Activated T-cell treated with anti-CD3 and anti-CD28 coated beads for 4 hours (primary cell): ENCODE data around the gene RBM15B.
"Not testable (repeated sequence)": the region's sequence is repeated elsewhere in the genome, so short reads cannot be mapped to it uniquely, and the experiment has no call there.

ENCODE experiments used
- DNase-seq: peaks from one replicate; pipeline ENCODE4 v3.0.0-alpha.2; 2020

Gene RBM15B

DNA sequence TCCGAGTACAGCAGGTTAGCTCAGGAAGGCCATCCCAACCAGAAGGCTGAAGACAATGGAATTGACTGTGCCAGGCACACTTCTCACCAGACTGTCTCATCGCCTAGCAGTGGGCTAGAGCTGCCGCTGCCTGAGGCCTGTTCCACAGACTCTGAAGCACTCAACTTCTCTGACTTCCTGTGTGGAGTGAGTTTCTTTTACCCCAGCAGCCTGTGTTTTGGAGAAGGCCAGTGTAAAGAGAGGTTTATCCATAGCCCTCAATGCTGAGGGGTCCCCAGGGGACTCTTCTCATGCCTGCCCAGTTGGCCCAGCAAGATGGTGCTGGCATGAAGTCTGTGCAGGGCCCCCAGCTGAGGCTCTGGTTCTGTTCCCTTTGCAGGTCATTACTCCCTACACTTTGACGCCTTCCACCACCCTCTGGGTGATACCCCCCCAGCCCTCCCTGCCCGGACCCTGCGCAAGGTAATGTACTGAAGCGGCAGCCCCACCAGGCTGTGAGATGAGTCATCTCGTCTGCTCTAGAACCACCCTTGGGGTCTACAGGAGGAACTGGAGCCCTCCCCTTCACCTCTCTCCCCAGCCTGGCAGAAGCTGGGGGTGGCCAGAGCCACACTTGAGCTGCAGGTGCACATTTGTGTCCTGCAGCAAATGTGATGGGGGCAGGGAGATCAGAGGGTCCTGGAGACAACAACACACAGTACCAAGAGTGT lies 11.2 kb upstream of the RBM15B start:
- no peak for DNase-seq

DNA sequence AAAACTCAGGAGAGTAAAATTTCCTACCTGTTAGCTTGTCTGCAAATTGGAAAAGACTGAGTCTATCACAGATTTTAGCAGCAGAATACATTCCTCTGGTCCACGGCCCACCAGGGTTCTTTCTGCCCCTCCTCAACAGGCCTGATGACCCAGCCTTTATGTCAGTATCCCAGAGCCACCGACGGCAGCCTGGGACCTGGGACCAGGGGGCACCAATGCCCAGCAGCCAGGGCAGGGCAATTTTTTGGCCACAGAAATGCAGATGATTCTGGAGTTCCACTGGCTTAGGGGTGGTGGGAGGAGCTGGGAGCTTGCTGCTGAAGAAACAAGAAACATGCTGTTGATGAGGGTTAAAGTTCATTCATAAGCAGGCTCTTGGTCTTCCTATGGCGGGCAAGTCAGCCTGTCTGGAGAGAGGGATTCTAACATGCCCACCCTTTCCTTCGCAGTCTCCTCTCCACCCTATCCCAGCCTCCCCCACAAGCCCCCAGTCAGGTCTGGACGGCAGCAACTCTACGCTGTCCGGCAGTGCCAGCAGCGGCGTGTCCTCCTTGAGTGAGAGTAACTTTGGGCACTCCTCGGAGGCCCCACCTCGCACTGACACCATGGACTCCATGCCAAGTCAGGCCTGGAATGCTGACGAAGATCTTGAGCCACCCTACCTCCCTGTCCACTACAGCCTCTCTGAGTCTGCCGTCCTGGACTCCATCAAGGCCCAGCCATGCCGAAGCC lies 10.3 kb upstream of the RBM15B start:
- no peak for DNase-seq

DNA sequence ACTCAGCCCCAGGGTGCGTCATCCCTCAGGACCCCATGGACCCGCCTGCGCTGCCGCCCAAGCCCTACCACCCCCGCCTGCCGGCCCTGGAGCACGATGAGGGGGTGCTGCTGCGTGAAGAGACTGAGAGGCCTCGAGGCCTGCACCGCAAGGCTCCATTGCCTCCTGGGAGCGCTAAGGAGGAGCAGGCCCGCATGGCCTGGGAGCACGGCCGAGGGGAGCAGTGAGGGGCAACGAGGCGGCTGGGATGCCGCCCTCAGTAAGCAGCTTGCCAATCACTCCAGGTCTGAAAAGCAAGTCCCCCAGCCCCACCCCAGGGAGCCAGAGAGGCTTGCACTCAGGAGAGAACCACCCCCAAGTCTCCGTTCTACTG lies 9.8 kb upstream of the RBM15B start:
- DNase-seq: no peak

DNA sequence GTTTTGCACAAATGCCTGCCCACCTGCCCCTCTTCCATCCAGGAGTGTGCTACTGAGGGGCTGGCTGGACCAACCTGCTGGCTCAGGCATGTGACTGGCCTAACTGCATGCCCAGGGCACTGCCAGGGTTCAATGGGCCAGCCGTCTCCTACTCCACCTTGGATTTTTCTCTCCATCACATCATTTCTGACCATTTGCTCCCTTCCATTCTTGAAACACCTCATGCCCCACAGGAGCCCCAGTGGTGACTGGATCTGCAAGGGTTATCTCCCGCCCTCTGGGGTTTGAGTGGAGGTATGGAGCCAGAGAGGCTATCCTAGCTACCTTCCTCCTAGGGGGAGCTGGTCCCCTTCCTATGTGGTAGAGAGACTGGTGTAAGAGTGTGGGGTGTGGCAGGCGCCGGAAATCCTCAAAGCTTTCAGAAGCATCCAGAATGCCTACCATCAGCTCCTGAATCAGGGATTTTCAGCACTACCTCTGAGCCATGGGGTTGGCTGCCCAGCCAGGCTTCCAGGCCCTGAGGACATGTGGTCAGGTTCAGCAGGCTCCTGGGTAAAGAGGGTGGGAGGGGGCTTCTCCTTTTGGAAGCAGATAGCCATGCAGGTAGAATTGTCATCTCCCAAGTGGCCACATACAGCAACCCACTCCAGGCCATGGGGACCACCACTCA lies 8.9 kb upstream of the RBM15B start:
- DNase-seq: no peak

DNA sequence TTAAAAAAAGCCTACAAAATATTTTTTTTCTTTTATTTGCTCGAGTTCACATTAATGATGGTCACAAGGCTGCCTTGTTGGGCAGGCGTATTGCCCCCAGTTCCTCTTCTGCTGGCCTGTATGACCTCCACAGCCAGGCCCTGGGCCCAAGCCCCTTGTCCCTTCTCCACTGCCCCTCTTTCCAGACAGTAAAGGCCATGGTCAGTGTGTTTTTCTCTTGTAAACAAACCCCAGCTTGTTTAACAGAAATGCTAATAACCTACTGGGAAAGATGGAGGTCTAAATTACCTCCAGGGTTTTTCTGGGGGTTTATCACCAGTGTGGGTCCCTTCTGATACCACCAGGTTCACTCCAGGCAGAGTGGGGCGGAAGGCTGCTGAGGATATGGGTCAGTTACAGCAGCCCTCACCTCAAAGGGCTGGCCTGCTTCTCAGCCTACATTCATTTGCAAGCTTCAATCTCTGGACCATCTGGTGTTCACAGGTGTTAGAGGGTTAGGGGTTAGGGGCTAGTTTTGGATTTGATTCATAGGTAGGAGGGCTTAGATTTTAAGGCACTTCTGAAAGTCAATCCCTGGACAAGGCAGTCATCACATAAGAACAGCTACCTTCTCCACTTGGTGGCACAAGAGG lies 8.0 kb upstream of the RBM15B start:
- DNase-seq: no peak

DNA sequence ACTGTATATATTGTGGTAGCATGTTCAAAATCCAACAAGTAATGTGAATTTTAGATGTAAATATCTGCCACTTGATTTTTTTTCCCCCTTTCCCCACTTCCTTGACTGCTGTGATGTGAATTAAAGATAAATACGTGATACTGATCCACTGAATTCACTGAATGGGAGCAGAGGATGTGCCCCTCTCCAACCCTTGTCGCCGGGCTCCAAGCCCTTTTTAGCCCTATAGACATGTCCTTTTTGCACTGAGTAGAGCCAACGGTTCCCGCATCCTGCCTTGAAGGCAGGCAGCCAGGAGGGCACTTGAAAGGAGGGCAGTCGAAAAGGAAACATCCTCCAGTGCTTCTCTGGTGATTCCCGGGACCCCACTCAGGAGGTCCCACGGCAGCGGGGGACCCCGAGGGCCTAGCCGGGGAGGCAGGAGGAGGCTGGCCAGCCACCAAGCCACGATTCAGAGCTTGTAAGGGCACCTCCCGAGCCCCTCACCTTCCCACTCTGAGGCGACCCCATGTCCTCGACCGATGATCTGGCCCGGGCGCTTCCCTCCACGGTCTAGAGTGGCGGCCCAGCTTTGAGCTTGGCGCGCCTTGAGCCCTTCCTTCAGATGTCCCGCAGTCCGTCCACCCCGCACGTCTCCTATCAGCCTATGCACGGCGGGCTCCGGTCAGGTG lies 6.9 kb upstream of the RBM15B start:
- DNase-seq: no peak

DNA sequence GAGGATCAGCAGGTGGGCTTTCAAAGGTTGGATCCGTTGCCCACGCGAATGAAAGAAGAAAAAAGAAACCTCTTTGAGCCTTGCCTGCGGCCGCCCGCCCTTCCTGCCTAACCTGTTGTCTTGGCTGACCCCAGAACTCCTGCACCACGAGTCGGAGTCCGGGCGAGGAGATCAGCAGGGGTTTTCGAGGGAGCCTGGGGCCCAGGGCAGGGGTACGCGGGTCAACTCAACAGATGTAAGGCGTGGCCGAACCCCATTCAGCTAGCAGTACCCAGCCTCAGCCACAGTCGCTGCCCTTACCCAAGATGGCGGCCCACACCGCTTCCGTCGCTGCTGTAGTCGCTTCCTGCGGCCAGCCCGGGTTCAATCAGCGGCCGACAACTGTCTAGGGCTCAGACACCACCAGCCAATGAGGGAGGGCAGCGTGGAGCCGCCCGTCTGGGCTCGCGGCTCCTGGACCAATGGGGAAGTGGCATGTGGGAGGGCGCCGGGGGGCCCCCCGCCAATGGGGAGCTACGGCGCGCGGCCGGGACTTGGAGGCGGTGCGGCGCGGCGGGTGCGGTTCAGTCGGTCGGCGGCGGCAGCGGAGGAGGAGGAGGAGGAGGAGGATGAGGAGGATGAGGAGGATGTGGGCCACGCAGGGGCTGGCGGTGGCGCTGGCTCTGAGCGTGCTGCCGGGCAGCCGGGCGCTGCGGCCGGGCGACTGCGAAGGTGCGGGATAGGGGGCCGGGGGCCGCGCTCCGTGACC lies 6.2 kb upstream of the RBM15B start, which contains the start of gene MANF:
TSS of gene MANF (plus strand) at position 566 of the 748 bp plus-strand sequence. CDS start at position 618, 52 bp downstream.
- peak; percentile 94 for DNase-seq

DNA sequence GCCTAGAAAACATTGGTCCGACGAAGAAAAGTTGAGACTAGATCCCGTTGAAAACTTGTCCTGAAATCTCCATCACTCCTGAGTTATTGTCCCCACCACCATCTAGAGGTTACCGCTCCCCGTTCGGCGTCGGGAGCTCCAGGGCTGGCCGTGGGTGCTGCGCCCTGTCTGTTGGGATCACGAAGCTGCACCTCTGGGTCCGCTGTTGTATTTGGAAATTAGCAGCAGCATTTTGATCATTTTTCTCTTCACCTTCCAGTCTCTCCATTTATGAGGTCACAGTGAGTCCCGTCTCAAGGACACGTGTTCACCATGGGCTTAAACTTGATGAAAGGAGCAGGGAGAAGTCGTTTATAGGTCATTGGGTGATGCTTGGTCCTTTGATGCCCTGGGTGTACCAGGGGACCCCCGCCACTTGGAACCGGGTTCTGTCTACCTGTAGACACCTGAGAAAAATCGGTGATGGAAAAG lies 5.4 kb upstream of the RBM15B start:
- DNase-seq: no peak

DNA sequence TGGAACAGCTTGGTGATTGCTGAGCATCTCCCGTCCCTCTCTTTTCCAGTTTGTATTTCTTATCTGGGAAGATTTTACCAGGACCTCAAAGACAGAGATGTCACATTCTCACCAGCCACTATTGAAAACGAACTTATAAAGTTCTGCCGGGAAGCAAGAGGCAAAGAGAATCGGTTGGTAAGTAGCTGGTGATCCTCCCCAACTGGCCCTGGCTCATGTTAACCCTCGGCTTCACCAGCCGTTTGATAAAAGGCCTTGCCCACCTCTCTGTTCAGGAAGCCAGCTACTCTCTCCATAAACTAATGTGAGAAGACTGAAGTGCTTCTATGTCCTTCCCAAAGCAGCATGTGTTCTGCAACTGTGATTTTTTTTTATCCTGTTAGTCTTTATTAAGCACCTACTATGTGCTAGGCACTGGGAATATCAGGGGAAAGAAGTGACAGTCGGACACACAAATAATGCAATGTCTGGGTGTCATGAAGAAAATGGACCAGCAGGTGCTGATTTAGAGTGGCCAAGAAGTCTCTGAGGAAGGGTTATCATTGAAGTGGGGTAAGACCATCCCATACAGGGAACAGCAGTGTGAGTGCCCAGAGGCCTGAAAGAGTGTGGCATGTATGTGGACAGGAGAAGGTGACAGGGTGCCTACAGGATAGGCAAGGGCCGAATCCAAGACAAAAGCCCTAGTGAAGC lies 4.8 kb upstream of the RBM15B start:
- DNase-seq: no peak

DNA sequence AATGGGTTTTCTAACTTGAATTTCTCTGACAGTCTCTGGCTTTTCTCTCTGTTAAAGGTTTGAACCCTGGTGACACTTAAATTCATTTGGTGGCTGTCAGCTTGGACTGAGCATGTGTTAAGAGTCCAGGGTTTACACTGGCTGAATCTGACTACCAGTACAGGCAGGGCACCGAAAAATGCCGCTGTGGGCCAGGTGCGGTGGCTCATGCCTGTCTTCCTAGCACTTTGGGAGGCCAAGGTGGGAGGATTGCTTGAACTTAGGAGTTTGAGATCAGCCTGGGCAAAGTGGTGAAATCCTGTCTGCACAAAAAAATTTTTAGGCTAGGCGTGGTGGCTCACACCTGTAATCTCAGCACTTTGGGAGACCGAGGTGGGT lies 4.2 kb upstream of the RBM15B start:
- DNase-seq: no peak

DNA sequence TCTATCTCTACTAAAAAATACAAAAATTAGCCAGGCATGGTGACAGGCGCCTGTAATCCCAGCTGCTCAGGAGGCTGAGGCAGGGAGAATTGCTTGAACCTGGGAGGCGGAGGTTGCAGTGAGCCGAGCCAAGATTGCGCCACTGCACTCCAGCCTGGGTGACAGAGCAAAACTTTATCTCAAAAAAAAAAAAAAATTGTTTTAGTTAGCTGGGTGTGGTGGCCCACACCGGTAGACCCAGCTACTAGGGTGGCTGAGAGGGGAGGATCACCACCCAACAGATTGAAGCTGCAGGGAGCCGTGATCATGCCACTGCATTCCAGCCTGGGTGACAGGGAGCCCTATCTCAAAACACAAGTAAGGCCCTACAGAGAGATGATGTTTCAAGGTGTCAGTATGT lies 3.8 kb upstream of the RBM15B start:
- DNase-seq: not testable (repeated sequence)

DNA sequence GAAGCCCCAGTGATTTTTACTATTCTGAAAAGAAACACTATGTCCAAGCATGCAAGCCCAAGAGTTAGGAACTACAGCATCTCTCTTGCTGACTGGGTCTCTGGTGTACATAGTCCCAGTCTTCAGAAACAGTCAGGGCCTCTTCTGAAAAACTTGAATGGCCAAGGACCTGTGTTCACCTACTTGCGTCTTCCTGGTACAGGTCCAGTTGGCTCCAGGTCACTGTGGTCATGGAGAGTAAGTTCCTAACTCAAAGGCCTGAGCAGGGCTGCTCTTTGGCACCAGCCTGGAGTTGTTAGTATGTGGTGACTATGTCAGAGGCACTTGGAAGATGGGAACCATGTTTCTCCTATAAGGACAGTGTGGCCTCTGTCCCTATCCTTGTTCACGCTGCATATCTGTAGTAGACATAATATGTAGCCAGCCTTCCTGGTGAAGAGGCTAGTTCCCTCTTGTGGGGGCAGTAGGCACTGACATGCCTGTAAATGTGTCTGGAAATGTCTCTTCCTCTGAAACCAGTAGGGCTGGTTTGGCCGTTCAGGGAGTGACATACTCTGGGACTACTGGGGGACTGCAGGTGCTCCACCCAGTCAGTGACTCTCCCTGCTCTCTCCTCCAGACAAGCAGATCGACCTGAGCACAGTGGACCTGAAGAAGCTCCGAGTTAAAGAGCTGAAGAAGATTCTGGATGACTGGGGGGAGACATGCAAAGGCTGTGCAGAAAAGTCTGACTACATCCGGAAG lies 2.6 kb upstream of the RBM15B start:
- DNase-seq: no peak

DNA sequence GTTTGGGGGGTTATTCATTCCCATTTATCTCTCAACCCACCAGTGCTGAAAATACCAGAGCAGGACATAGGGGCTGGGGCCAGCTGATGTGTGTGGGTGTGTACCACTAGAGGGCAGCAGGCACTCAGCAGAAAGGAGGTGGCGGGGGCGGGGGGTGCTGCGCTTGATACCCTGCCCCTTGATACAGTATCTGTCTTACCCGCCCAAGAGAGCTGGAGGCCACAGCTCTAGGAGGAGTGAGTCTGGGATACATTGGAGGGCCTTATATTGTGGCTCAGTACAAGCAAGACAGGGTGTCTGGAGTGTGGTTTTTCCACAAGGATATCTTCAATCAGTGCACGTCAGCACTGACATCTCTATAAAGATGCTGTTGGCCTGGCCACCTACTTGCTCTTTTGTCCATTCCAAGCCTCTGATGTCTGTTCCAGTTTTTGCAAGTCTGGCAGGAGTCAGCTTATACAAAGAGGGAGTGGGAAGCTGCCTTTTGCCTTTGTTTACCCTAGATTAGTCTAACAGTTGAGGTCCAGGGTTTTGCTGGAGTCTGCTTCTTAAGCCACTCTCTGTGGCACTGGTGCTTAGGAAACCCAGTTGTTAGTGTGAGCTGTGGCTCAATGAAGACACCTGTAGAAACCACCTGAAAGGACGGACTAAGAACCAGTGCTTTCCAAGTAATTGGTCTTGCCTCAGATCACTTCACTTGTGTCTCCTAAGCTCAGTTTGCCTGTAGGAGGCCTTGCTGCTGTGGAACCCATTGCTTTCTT lies 1.5 kb upstream of the RBM15B start:
- DNase-seq: no peak

DNA sequence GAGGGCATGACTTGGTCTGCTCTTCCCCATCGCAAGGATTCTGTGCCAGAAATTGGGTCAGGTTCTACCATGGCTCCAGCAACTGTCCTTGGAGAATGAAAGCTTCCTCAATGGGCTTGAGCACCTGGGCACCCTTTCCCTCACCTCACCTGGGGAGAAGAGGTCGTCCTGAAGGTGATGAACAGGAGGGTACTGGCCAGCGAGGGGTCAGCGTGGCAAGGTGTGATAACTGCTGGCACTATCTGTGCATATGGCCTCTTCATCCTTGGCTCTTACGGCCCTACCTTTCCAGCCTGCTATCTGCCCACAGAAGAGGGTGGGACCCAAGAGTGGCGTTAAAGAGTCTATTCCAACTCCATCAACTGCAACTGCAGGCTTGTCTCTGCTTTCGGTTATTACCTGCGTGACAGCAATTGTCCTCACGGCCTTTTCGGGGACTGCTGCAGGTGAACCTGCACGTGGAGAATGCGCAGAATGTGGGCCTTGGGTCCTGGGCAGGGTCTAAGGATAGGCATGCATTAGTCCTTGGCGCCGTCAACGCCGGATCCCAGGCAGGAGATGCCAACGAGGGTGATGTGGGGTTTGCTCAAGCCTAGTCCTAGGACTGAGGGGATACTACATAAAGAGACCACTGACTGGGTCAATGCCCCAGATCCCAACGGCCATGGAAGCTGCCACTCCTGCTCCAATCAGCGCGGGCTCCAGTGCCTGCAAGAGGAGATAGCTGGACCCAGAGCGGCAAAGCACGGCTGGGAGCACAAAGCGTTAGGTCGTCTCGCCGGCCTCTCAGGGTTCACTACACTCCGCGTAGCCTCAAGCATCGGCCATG lies 625 bp upstream of the RBM15B start:
- DNase-seq: no peak

DNA sequence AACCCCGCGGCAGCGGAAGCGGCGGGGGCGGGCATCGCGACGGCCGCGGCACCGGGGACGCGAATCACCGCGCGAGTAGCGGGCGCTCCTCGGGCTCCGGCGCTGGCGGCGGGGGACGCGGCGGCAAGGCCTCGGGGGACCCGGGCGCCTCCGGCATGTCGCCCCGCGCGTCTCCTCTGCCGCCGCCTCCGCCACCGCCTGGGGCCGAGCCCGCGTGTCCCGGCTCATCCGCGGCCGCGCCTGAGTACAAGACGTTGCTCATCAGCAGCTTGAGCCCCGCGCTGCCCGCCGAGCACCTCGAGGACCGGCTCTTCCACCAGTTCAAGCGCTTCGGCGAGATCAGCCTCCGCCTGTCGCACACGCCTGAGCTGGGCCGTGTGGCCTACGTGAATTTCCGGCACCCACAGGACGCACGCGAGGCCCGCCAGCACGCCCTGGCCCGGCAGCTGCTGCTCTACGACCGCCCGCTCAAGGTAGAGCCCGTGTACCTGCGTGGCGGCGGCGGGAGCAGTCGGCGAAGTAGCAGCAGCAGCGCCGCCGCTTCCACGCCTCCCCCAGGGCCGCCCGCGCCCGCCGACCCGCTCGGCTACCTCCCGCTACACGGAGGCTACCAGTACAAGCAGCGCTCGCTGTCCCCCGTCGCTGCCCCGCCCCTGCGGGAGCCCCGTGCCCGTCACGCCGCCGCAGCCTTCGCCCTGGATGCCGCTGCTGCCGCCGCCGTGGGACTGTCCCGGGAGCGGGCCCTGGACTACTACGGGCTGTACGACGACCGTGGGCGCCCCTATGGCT lies 675 bp downstream of the RBM15B start:
- no peak for DNase-seq

DNA sequence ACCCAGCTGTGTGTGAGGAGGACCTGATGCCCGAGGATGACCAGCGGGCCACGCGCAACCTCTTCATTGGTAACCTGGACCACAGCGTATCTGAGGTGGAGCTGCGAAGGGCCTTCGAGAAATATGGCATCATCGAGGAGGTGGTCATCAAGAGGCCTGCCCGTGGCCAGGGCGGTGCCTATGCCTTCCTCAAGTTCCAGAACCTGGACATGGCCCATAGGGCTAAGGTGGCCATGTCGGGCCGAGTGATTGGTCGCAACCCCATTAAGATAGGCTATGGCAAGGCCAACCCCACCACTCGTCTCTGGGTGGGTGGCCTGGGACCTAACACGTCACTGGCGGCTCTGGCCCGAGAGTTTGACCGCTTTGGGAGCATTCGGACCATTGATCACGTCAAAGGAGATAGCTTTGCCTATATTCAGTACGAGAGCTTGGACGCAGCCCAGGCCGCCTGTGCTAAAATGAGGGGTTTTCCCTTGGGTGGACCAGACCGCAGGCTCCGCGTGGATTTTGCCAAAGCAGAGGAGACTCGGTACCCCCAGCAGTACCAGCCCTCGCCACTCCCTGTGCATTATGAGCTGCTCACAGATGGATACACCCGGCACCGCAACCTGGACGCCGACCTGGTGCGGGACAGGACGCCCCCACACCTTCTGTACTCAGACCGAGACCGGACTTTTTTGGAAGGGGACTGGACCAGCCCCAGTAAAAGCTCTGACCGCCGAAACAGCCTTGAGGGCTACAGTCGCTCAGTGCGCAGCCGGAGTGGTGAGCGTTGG lies 1.5 kb downstream of the RBM15B start:
- DNase-seq: no peak

DNA sequence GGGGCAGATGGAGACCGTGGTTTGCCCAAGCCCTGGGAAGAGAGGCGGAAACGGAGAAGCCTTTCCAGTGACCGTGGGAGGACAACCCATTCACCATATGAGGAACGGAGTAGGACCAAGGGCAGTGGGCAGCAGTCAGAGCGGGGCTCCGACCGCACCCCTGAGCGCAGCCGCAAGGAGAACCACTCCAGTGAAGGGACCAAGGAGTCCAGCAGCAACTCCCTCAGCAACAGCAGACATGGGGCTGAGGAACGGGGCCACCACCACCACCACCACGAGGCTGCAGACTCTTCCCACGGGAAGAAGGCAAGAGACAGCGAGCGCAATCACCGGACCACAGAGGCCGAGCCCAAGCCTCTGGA lies 2.0 kb downstream of the RBM15B start:
- no peak for DNase-seq
